A172 (cell line): ENCODE measurements around the gene TBC1D5. TPM values are rescaled to one million over a fixed set of nuclear protein-coding genes. Genes with fewer than 3 reads are reported as not detected.
A peak's percentile ranks its signal among the peaks of the same experiment; 100 is the strongest.
"Not testable (repeated sequence)": the region's sequence is repeated elsewhere in the genome, so short reads cannot be mapped to it uniquely, and the experiment has no call there.

ENCODE experiments used
- DNase-seq: peaks from one replicate; pipeline ENCODE4 v3.0.0-alpha.2; 2015; ENCODE audit warnings: low spot score
- total RNA-seq: library from RNA; depleted of rRNA; stranded (reverse); fragments of >200 nt; shearing (Covaris generic); gene quantifications from 2 replicates; pipeline ENCODE4 v1.2.3, GENCODE V29; 2014; rRNA removed

Gene TBC1D5, protein sequence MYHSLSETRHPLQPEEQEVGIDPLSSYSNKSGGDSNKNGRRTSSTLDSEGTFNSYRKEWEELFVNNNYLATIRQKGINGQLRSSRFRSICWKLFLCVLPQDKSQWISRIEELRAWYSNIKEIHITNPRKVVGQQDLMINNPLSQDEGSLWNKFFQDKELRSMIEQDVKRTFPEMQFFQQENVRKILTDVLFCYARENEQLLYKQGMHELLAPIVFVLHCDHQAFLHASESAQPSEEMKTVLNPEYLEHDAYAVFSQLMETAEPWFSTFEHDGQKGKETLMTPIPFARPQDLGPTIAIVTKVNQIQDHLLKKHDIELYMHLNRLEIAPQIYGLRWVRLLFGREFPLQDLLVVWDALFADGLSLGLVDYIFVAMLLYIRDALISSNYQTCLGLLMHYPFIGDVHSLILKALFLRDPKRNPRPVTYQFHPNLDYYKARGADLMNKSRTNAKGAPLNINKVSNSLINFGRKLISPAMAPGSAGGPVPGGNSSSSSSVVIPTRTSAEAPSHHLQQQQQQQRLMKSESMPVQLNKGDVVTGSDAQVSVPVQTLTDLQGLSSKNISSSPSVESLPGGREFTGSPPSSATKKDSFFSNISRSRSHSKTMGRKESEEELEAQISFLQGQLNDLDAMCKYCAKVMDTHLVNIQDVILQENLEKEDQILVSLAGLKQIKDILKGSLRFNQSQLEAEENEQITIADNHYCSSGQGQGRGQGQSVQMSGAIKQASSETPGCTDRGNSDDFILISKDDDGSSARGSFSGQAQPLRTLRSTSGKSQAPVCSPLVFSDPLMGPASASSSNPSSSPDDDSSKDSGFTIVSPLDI
- 99.5 and 115 TPM in 2 replicates for total RNA-seq

DNA sequence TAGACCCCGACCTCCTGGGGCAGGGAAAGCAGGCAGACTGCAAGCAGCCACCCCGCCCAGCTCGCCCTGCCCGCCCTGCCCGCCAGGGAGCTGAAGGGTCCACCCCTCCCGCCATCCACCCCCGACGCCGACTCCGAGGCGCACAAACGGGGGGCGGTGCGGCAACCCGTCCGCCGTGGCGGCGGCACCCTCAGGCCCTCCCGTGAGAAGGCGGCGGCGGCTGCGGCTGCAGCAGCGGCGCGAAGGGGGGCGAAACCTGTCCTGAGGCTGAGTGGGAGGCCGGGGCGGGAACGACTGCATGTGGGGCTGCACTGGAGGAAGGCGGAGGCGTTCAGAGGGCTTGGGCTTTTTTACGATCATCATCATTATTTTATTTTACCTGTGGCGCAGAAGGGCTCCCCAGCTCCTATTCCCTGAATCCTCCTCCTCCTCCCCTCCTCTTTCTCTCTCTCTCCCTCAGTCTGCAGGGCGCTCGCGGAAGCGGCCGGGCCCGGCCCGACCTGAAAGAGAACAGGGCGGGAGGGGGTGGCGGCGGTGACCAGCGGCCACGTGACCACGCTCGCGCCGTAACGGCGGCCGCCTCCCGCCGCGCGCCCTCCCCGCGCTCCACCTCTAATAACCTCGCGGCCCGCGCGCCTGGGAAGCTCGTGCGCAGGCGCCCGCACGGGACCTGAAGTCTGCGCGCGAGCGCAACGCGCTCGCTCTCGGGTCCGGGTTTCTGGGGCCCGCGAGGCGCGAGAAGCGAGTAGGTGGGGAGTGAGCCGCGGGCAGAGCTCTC lies at the start of gene TBC1D5:
Gene TBC1D5, minus strand, starts transcription at position 530 of the 778 bp plus-strand sequence. CDS start 234,061 bp downstream, outside the sequence.
- DNase-seq = no peak

- no peak for DNase-seq
Observed at GRCh38 chr3:17783426-17783825, 41.0 kb upstream of the TBC1D5 start.

DNA sequence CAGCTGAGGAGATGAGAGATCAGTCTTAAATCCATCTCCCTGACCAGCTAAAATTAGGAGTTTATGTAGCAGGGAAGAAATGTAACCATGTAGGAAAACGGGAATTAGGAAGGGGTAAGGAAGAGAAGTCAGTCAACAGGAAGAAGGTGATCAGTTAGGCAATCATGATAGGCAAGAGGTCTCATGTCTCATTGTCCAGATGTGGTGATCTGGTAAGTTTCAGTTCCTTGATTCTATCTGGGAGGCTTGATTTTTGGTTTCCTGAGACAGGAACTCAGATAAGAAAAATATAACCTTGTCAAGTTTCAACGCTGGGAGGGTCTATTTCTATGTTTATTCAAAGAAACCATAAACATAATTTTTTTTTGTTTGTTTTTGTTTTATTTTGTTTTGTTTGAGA lies 40.3 kb upstream of the TBC1D5 start:
- no peak for DNase-seq

DNA sequence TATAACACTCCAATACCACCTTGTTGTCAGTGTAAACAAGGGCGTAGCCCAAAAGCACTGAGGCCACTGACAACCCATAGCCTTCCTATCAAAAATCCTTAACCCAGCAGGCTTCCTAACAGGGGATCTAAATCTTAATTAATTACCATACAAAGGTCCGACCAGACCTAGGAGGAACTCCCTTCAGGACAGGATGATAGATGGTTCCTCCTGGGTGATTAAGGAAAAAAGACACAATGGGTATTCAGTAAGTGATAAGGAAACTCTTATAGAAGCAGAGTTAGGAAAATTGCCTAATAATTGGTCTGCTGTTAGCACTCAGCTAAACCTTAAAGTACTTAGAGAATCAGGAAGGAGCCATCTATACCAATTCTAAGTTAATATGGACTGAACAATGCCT lies 37.9 kb upstream of the TBC1D5 start:
- DNase-seq = not testable (repeated sequence)

GRCh38 chr3:17779304-17780250 lies 37.1 kb upstream of the TBC1D5 start:
- DNase-seq = not testable (repeated sequence)

DNA sequence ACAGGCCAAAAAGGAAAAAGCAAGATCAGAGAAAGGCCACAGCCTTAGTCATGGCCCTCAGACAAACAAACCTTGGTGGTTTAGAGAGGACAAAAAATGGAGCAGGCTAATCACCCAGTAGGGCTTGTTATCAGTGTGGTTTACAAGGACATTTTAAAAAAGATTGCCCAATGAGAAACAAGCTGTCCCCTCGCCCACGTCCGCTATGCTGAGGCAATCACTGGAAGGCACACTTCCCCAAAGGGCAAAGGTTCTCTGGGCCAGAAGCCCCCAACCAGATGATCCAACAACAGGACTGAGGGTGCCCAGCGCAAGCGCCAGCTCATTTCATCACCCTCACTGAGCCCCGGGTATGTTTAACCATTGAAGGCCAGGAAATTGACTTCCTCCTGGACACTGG lies 34.9 kb upstream of the TBC1D5 start:
- DNase-seq = not testable (repeated sequence)

DNA sequence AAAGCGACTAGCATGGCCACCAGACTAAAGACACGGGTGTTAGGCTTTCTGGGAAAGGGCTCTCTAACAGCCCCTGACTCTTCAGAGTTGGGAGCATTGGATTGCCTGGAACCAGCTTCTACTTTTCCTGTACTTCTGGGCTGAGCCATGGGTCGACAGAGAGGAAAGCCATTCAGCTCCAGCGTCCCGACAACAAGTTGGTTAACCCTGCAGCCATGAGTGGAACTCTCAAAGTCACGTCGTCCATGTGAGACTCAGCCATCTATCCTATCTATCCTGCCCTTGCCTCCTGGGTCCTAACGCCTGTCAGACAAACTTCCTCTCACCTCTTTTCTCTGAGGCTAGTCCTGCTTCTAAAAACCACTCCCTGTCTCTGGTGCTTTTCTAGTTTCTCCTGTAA lies 32.6 kb upstream of the TBC1D5 start:
- DNase-seq = no peak

DNA sequence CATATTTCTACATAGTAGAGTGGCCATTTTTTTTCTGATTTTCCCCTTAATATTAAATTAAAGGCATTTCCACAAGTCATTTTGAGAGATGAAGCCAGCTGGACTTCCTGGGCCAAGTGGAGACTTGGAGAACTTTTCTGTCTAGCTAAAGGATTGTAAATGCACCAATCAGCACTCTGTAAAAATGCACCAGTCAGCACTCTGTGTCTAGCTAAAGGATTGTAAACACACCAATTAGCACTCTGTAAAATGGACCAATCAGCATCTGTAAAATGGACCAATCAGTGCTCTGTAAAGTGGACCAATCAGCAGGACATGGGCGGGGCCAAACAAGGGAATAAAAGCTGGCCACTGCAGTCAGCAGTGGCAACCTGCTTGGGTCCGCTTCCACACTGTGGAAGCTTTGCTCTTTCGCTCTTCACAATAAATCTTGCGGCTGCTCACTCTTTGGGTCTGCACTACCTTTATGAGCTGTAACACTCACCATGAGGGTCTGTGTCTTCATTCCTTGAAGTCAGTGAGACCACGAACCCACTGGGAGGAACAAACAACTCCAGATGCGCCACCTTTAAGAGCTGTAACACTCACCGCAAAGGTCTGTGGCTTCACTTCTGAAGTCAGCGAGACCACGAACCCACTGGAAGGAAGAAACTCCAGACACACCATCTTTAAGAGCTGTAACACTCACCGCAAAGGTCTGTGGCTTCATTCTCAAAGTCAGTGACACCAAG lies 31.9 kb upstream of the TBC1D5 start:
- DNase-seq = not testable (repeated sequence)

GRCh38 chr3:17772556-17772955 lies 30.1 kb upstream of the TBC1D5 start:
- DNase-seq = no peak

GRCh38 chr3:17771177-17772017 lies 29.0 kb upstream of the TBC1D5 start:
- DNase-seq = peak; percentile 5

GRCh38 chr3:17770682-17771081 lies 28.3 kb upstream of the TBC1D5 start:
- DNase-seq = no peak

GRCh38 chr3:17765819-17766472 lies 23.5 kb upstream of the TBC1D5 start:
- no peak for DNase-seq

DNA sequence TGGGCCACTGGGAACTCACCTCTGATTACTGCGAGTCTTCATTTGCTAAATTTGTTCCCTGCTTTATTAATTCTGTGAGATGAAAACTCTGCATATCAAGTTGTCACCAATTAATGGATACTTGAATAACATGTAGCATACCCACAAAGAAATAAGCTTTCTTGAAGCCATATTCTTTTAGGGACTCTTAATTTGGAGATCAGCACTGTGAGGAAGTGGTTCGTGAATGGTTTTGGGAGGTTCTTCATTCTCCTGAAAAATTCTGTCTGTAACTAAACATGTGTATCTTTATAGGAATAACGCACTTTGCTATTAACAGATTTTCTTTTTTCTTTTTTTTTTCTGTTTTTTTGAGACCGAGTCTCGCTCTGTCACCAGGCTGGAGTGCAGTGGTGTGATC lies 19.1 kb upstream of the TBC1D5 start:
- DNase-seq = no peak

- no peak for DNase-seq
Observed at GRCh38 chr3:17759901-17760300, 17.5 kb upstream of the TBC1D5 start.

- no peak for DNase-seq
Observed at GRCh38 chr3:17755836-17756235, 13.4 kb upstream of the TBC1D5 start.

GRCh38 chr3:17753632-17753992 lies 11.2 kb upstream of the TBC1D5 start:
- no peak for DNase-seq

GRCh38 chr3:17752876-17753631 lies 10.6 kb upstream of the TBC1D5 start:
- no peak for DNase-seq

DNA sequence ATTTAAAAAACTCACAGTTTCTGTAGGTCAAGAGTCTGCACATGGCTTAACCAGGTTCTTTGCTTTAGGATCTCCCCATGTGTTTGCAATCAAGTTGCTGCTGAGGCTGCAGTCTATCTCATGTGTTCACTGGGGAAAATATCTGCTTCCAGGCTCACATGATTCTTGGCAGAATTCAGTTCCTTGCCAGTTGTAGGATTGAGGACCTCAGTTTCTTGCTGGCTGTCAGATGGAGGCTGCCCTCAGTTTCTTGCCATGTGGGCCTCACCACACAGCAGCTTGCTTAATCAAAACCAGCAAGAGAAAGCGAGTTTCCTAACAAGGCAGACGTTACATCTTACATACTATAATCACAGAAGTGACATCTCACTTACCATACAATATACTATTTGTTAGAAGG lies 10.0 kb upstream of the TBC1D5 start:
- no peak for DNase-seq
